Measurements from ENCODE around the gene CCNB2.
"Not testable (repeated sequence)": the region's sequence is repeated elsewhere in the genome, so short reads cannot be mapped to it uniquely, and the experiment has no call there.

CCNB2 gene

DNA sequence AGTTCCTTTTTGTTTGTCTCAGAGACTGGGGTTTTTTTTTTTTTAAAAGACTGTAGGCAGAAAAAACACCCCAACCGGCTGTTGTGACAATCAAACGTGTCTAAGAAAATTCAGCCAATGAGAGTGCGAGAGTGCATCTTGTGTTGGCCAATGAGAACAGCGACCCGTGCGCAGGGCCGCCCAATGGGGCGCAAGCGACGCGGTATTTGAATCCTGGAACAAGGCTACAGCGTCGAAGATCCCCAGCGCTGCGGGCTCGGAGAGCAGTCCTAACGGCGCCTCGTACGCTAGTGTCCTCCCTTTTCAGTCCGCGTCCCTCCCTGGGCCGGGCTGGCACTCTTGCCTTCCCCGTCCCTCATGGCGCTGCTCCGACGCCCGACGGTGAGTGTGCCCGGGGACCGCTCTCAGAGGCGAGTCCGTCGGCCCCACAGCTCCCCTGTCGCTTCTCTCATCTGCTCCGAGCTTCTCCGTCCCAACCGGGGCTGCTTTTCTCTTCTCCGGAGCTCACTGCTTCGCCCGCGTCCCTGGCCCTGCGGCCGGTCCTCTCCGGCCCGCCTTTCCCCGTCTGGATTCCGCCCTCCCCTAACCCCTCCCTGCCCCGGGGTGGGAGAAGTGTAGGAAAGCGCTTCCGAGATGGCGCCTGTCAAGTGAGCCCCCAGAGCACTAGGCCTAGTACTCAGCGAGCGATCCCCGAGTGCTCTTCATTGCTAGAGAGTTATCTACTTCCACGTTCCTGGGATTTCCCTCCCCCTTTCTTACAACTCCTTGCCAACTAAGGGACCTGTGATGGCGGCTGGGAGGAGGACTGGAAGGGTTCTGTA, at the start of gene CCNB2:
TSS of gene CCNB2 (plus strand) at position 235 of the 821 bp plus-strand sequence. CDS start at position 358, 123 bp downstream.
- DNase-seq: peak; percentile 36

GRCh38 chr15:59059076-59059597, 45.8 kb upstream of the CCNB2 start:
- no peak for DNase-seq

DNA sequence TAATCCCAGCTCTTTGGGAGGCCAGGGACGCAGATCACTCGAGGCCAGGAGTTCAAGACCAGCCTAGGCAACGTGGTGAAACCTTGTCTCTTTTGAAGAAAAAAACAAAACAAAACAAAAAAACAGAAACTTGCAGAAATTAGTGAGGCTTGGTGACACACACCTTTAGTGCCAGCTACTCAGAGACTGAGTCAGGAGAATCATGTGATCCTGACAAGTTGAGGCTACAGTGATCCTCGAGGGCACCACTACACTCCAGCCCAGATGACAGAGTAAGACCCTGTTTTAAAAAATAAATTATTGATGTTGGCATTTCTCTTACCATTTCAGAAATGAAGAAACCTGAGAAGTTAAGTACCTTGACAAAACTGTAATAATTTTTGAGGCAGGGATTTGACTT, 44.6 kb upstream of the CCNB2 start:
- no peak for DNase-seq

- DNase-seq: no peak
Measured at GRCh38 chr15:59063042-59063441, 41.9 kb upstream of the CCNB2 start.

DNA sequence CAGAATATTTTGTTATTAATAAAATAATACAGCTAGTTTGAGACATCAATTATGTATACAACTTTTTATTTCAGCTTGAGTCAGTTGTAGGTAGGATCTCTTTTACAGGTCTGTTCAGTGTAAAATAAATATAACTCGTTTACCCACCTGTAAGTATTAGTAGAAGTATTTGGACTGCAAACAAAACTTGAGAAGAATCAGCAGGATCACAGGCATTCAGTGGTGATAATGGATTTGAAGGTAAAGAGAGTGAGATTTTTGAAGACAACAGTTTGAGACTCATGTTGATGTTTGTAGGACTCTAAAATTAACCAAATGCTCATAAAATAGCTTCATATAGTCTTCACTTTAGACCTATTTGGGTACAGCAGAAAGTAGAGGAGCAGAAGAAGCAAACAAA, 35.5 kb upstream of the CCNB2 start:
- DNase-seq: no peak

DNA sequence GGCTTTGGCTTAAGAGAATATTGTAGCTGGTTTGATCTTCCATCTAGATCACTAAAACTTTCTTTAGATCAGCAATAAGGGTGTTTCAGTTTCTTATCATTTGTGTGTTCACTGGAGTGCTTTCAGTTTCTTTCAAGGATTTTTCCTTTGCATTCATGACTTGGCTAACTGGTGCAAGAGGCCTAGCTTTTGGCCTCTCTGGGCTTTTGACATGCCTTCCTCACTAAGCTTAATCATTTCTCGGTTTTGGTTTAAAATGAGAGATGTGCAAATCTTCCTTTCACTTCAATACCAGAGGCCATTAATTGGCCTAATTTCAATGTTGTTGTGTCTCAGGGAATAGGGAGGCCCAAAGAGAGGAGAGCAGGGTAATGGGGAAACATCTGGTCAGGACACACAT, 30.3 kb upstream of the CCNB2 start:
- no peak for DNase-seq

- DNase-seq: no peak
Measured at GRCh38 chr15:59087731-59088130, 17.2 kb upstream of the CCNB2 start.

- no peak for DNase-seq
Measured at GRCh38 chr15:59094077-59094476, 10.9 kb upstream of the CCNB2 start.

DNA sequence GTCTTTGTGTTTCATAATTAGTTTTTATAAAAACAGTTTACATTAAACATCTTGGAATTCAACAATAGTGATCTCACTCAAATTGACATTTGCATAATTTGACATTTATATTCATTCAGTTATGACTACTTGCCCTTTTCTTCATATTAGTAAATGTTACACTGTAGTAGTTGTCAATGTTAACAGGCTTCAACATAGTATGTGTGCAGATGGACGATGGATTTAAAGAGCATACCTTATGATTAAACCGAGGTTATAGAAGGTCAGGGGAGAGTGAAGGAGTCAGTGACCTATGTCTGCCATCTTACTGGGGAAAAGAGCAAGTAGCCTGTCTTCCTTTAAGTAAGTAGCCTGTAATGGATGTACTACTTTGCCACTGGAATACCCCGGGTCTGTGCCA, 8.5 kb upstream of the CCNB2 start:
- no peak for DNase-seq

DNA sequence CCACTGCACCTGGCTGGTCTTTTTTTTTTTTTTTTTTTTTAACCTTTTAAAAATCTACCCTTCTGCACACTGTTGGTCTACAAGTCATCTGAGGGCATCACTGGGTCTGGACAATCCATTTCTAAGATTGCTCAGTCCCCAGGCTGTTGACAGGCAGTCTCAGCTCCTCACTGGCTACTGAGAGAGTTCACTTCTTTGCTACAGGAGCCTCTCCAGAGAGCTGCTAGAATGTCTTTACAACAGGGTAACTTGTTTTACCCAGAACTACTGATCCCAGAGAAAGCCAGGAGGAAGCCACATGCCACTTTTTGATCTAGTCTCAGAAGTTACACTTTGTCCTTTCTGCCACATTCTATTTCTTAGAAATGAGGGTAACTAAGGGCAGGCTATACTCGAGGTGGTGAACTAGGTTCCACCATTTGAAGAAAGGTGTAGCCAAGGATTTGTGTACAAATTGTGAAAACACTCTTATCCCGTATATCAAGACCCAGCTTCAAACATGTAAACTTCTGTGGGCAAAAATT, 5.7 kb upstream of the CCNB2 start:
- no peak for DNase-seq

DNA sequence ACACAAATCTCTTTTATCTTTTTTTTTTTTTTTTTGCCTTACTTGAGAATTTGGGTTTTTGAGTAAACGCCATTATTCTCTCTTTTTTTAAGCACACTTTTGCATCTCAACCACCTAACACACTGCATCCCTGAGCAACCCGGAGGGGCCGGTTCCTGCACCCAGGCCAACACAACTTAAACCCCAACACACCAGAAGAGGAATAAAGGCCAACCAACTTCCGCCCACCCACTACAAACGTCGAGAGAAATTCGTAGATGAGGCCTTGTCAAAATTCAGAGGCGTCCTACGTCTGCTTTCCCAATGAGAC, 389 bp upstream of the CCNB2 start:
- DNase-seq: no peak

DNA sequence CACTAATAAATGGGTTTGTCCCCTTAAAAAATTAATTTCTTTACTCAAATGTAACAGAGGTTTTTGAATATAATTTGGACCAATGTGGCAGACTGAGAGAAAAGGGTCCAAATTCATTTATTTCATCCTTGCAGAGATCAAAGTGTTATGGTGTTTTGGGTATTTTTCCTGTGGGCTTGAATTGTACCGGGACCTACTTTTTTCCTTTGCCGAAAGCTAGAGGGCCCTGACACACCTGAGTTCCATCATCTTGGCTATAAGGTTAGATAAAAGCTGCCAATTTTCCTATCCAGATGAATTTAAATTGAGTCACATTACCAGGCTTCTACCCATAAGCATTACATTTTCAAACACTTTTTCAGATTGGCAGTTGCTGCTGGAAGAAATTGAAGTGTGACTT, 908 bp downstream of the CCNB2 start:
- DNase-seq: no peak

GRCh38 chr15:59111251-59111650, 6.3 kb downstream of the CCNB2 start:
- no peak for DNase-seq

DNA sequence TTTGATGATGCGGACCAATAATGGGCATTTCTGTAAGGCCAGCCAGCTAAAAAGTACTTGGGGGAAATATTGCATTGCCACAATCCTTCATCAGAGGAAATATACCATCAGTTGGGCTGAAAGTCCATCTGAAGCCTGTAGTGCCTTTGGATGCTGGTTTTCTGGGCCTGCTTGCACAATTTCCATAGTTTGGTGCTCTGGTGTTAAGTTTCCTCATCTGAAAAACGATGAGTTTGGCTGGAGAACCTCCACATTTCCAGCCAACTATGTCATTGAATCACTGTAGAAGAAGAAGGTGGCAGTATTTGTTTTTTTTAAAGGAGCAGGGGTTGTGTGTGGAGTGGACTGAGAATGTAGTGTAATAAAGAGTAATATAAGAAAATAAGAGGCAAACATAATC, 10.1 kb downstream of the CCNB2 start:
- no peak for DNase-seq

GRCh38 chr15:59116141-59116540, 11.2 kb downstream of the CCNB2 start:
- DNase-seq: no peak

DNA sequence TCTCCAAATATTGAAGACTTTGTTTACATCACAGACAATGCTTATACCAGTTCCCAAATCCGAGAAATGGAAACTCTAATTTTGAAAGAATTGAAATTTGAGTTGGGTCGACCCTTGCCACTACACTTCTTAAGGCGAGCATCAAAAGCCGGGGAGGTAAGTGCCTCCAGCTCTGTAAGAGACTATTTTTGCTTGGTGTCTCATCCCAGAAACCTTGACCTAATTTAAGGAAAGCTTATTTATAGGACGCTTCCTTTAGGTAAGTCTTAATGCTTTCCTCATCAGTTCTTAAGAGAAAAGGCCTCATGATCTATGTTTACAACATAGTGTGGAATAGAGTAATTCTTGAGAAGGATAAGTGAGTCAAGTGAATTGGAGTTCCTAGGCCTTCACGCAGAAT, 11.8 kb downstream of the CCNB2 start:
- no peak for DNase-seq

- no peak for DNase-seq
Measured at GRCh38 chr15:59119625-59120024, 14.7 kb downstream of the CCNB2 start.

GRCh38 chr15:59120937-59121336, 16.0 kb downstream of the CCNB2 start:
- DNase-seq: no peak

DNA sequence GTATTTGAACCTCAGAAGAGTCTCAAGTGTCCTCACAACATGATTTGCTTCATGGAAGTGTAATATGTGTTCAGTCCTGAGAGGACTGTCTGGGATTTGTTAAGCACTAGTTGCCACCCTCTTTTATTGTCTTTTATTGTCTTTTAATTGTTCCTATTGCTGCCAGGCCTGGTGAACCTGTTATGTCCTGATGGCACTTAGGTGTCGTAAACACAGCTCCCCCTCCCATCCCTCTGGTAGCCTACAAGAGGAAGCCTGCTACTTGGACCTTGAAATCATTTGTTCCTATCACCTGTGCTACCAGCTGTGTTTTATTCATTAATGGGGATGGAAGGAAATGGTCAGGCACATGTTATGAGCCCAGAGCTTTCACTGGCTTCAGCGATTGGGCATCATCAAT, 19.3 kb downstream of the CCNB2 start:
- DNase-seq: peak; percentile 83

DNA sequence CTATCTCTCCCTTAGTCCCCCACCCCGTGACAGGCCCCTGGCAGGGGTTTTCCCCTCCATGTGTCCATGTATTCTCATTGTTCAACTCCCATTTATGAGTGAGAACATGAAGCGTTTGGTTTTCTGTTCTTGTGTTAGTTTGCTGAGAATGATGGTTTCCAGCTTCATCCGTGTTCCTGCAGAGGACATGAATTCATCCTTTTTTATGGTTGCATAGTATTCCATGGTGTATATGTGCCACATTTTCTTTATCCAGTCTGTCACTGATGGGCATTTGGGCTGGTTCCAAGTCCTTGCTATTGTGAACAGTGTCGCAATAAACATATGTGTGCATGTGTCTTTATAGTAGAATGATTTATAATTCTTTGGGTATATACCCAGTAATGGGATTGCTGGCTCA, 20.7 kb downstream of the CCNB2 start:
- not testable (repeated sequence) for DNase-seq

GRCh38 chr15:59127255-59127654, 22.3 kb downstream of the CCNB2 start:
- not testable (repeated sequence) for DNase-seq

DNA sequence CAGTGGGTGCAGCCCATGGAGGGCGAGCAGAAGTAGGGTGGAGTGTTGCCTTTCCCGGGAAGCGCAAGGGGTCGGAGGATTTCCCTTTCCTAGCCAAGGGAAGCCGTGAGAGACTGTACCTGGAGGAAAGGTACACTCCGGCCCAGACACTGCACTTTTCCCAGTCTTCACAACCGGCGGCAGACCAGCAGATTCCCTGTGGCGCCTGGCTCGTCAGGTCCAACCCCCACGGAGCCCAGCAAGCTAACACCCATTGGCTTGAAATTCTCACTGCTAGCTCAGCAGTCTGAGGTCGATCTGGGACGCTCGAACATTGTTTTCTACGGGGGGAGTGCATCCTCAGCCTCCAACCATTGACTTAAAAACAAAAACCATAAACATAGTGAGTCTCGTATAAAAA, 26.5 kb downstream of the CCNB2 start:
- no peak for DNase-seq

DNA sequence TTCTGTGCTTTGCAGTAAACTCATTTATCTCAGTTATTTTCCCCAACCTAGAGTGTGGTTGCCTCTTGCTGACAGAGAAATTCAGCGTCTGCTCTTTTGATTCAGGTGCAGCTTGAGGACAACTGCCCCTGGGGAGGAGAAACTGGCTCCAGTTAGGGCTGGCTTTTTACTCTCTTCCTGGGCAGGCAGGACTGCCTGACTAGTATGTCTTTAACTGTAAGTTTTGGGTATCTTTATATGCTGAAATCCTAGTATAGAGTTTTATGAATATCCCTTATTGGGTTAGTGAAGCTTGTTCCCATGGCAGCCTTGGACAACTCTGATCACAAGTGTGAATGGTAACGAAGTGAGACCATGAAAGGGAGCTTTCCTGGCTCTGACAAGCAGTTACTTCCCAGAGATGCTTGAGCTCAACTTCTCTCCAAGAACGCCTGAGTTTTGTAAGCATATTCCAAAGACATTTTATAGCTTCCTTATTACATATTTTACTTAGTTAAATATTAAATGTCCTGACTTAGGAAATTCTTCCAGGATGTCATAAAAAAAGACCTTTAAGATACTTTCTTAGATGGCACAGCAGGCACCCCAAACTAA, 27.1 kb downstream of the CCNB2 start:
- no peak for DNase-seq

DNA sequence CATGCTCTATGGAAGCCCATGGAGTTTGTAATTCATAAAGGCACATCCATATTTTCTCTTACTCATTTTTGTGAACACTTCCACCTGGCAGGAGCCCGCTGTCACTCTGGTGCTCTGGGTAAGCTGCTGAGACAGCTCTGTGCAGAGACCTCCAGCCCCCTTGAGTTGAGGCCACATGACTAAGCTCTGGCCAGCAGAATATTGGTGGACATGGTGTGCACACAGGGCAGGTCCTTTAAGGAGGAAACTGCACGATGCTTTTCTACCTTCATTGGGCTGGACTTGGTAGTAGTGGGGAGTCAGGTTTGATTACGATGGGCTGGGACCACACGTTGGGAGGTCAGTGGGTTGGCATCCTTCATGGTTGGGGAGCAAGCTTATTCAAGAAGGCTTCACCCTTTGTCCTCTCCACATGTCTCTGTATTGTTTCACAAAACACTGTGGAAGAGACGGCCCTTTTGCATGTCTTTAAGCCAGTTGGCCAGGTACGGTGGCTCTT, 29.0 kb downstream of the CCNB2 start:
- no peak for DNase-seq
